ENCODE data around the gene DOK5.

DNA sequence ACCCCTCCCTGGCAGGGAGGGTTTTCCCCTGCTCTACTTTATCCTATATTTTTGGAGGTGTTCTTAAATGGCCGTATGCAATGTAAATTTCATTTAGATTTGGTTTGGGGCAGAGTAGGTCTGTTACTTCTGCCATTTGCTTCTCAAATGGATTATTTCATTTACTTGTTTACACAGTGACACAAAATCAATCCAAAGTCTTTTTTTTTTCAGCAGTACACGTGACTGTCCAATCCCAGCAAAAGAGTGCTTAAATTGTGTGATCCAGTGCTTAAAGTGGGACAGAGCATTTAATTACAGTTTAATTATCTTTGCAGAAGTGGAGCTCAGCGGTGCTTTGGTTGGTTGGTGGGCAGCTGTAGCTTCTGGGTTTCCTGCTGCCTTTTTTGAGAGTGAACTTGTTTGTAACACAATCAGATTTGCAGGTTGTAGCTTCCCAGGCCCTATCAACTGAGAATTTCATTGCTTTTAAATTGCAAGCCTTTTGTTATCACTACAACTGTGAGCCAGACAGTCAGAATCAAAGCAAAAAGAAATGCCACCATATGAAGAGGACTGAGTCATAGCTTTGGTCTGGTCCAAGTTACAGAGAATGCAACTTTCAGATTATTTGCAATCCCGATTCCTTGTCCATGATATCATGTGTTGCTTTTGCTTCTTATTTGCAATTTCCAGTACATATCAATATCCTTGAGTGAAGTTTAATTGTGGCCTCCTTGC is 216.9 kb downstream of the DOK5 start:
- TF ChIP-seq POLR2A (IDR thresholded peaks at IDR 0.05) (no peak), EP300 (IDR thresholded peaks at IDR 0.05; ENCODE audit: low read depth) (no peak), POLR2AphosphoS5 (IDR thresholded peaks at IDR 0.05) (no peak)
- TF ChIP-seq, protein P1, sequence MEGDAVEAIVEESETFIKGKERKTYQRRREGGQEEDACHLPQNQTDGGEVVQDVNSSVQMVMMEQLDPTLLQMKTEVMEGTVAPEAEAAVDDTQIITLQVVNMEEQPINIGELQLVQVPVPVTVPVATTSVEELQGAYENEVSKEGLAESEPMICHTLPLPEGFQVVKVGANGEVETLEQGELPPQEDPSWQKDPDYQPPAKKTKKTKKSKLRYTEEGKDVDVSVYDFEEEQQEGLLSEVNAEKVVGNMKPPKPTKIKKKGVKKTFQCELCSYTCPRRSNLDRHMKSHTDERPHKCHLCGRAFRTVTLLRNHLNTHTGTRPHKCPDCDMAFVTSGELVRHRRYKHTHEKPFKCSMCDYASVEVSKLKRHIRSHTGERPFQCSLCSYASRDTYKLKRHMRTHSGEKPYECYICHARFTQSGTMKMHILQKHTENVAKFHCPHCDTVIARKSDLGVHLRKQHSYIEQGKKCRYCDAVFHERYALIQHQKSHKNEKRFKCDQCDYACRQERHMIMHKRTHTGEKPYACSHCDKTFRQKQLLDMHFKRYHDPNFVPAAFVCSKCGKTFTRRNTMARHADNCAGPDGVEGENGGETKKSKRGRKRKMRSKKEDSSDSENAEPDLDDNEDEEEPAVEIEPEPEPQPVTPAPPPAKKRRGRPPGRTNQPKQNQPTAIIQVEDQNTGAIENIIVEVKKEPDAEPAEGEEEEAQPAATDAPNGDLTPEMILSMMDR (IDR thresholded peaks at IDR 0.05) = no peak
